T1000 (cell line): ENCODE measurements around the gene SGK1.
"Not testable (repeated sequence)": the region's sequence is repeated elsewhere in the genome, so short reads cannot be mapped to it uniquely, and the experiment has no call there.

ENCODE experiments used
- DNase-seq: peaks from one replicate; lab custom pipeline; 2025; ENCODE audit warnings: mixed read lengths; lab: John Stamatoyannopoulos, UW

The SGK1 gene

GRCh38 chr6:134304381-134304780, 13.5 kb downstream of the SGK1 start:
- not testable (repeated sequence) for DNase-seq

DNA sequence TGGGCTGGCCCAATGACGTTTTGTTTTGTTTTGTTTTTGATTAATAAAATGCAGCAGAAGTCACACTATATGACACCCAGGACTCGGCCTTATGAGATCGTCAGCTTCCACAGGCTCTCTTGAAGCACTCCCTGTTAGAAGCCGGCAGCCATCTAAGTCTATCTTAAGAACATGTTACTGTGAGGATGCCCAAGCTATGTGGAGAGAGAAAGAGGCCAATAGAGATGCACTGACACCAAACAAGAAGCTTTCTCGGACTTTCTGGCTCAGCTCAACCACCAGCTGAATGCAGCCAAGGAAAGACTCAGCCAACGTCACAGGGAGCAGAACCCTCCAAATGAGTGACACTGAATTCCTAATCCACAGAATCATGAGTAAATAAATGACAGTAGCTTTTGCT, 14.0 kb downstream of the SGK1 start:
- DNase-seq: no peak

GRCh38 chr6:134299236-134299635, 18.7 kb downstream of the SGK1 start:
- no peak for DNase-seq

- no peak for DNase-seq
Observed at GRCh38 chr6:134296762-134297161, 21.1 kb downstream of the SGK1 start.

DNA sequence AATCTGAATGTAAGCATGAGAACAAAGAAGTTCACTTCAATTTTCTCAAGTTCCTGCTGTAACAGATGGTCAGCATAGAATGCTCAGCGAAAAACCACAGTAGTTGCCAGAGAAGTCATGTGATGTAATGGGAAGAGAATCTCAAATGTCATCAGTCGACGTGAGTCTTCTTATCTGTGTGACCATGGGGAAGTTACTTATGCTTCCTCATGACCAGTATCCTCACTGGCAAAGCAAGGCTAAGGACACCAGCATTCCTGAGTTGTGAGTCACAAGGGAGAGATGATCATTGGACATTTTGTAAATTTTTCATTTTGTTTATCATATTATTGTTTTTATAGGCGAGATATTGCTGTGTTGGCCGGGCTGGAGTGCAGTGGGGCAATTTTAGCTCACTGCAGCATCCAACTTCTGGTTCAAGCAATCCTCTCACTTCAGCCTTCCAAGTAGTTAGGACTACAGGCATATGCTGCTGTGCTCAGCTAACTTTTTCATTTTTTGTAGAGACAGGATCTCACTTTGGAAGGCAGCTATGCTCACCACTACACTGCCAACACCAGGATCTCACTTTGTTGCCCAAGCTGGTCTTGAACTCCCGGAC, 21.9 kb downstream of the SGK1 start:
- peak; percentile 45 for DNase-seq

- no peak for DNase-seq
Observed at GRCh38 chr6:134293659-134294161, 24.2 kb downstream of the SGK1 start.

- DNase-seq: no peak
Observed at GRCh38 chr6:134291156-134291555, 26.8 kb downstream of the SGK1 start.

GRCh38 chr6:134289204-134289575, 28.7 kb downstream of the SGK1 start:
- no peak for DNase-seq

GRCh38 chr6:134288538-134289203, 29.2 kb downstream of the SGK1 start:
- peak; percentile 10 for DNase-seq

DNA sequence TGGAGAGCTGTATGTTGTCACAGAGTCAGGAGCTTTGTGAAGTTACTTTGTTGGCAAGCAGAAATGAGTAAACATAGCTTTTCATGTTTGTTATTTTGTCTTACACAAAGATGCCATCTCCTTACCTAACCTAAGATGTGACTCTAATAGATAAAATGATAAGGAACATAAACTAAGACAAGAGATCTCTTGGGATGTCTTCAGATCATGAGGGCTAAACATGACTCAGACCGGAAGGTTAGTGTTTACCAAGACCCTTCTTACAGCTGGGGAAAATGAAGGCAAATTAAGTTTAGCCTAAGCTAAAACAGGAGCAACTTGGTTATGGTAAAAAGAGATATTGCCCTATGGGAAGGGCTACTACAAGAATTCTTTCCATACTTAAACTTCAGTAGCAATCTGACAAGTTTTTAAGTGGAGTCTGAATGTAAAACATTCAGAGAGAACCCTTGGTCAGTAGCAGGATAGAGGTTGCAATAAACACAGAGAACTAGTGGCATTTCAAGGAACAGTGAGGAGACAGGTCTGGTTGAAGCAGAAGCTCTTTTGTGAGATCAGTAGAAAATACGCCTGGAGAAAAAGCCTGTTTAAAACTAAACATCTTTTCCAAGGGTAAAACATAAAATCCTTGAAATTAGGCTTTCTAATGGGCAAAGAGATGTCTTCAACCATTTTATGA, 29.9 kb downstream of the SGK1 start:
- no peak for DNase-seq

GRCh38 chr6:134282816-134283215, 35.1 kb downstream of the SGK1 start:
- DNase-seq: no peak

DNA sequence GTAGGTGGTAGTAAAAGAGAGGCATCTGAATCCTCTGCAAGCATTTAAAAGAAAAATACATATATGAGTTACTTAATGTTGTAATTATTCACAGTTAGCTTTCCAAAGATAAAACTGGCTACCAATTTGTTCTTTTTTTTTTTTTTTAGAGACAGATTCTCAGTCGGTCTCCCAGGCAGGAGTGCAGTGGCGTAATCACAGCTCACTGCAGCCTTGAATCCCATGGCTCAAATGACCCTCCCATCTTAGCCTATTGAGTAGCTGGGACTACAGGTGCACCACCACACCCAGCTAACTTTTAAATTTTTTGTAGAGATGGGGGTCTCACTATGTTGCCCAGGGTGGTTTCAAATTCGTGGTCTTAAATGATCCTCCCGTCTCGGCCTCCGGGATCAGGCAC, 36.5 kb downstream of the SGK1 start:
- no peak for DNase-seq

GRCh38 chr6:134278000-134278399, 39.9 kb downstream of the SGK1 start:
- DNase-seq: no peak

GRCh38 chr6:134276891-134277377, 41.0 kb downstream of the SGK1 start:
- not testable (repeated sequence) for DNase-seq

DNA sequence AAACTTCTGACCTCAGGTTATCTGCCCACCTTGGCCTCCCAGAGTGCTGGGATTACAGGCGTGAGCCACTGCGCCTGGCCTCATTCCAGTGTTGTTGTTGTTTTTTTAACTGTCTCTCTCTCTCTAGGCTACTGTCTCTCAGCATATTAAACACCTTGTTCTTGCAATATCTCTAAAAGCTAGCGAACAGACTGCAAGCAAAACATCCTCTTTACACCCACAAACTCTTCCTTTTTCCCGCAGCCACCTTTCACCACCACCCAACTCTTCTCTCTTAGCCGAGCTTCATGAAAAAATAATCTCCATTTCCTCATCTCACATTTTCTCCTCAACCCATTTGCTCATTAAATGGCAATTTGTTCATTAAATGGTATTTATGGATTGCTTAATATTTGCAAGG, 45.5 kb downstream of the SGK1 start:
- DNase-seq: no peak

GRCh38 chr6:134267917-134268361, 50.0 kb downstream of the SGK1 start:
- DNase-seq: no peak

DNA sequence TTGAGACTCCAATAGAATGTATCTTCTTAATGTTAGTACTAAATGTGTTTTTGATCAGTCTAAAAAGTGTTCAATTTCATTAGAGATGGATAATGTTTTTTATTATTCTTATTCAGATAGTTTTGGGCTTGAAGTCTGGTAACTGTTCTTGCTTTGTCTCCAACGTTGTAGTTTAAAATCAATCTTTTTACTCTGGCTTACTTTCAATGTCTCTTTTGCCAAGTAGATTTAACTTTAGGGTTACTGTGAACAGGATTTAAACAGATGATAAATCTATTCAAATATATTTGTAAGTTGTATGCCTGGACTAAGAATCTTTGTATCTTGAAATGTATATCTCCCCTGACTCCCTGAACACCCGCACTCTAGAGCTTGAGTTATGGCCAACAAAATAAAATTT, 51.1 kb downstream of the SGK1 start:
- DNase-seq: no peak

DNA sequence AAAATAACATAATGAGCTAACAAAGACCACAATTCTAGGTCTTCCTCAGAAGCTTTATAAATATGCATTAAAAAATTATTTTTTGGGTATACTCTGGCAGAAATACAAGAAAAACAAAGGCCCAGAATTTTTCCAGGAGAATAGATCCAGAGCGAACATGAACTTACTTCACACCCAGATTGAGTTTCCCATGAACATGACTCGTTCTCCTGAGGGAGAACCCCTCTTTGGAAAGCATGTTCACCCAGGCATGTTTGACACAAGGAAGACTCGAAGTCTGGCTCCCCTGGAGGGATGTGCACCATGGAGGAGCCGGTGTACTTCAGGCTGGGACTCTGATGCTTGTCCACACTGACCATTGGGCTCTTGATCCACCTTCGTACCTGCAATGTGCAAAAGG, 56.1 kb downstream of the SGK1 start:
- no peak for DNase-seq

- no peak for DNase-seq
Observed at GRCh38 chr6:134258849-134259306, 59.0 kb downstream of the SGK1 start.

- no peak for DNase-seq
Observed at GRCh38 chr6:134257516-134257915, 60.4 kb downstream of the SGK1 start.

DNA sequence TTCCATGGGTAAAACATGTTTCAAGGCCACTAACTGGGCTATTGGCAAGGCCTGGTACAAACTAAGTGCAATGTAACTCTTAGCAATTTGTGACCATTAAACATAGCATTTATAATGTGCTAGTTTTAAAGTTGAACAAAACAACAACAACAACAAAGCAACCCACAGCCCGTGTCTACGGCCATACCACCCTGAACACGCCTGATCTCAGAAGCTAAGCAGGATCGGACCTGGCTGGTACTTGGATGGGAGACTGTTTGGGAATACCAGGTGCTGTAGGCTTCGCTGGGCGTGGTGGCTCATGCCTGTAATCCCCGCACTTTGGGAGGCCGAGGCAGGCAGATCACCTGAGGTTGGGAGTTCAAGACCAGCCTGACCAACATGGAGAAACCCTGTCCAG, 61.0 kb downstream of the SGK1 start:
- DNase-seq: no peak

DNA sequence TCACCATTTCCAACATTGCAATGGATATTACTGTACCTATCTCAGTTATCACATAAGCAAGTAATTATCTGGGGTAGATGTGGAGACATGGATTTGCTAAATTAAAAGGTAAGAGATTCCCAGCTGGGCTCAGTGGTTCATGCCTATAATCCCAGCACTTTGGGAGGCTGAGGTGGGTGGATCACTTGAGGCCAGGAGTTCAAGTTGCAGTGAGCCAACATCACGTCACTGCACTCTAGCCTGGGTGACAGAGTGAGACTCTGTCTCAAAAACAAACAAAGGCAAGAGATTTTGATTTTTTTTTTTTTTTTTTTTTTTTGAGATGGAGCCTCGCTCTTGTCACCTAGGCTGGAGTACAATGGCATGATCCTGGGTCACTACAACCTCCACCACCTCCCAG, 62.6 kb downstream of the SGK1 start:
- DNase-seq: not testable (repeated sequence)

- DNase-seq: no peak
Observed at GRCh38 chr6:134254118-134254517, 63.8 kb downstream of the SGK1 start.
